Smooth muscle cell of the coronary artery (primary cell): ENCODE results near the gene PCDHA11. TPM values are rescaled to one million over a fixed set of nuclear protein-coding genes. Genes with fewer than 3 reads are reported as not detected.

ENCODE experiments used
- total RNA-seq: library from RNA; depleted of rRNA; stranded (reverse); fragments of >200 nt; gene quantifications from 2 replicates; pipeline ENCODE4 v1.2.3, GENCODE V29; 2014; ENCODE audit warnings: low replicate concordance

Gene PCDHA11
- 0.15 and 0.59 TPM in 2 replicates for total RNA-seq

DNA sequence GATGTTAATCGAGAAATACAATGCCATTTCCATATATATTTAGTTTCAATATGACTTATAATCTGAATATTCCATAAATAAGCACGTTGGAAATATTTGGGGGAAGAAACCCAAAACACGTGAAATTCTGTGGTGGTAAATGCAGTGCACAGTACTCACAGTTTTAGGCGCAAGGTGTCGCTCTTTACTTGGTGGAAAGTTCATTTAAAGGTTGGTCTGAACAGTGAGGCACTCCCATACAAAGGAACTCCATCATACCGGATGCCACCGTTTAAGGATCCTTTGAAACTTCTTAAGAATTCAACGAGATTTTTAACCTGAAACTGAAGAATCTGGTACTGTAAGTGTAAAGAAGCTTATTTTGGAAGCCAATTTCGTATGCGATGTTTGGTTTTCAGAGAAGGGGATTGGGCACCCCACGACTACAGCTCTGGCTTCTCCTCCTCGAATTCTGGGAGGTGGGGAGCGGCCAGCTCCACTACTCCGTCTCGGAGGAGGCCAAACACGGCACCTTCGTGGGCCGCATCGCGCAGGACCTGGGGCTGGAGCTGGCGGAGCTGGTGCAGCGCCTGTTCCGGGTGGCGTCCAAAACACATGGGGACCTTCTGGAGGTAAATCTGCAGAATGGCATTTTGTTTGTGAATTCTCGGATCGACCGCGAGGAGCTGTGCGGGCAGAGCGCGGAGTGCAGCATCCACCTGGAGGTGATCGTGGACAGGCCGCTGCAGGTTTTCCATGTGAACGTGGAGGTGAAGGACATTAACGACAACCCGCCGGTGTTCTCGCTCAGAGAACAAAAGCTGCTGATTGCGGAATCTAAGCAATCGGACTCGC lies at the start of gene PCDHA11:
TSS of gene PCDHA11 (plus strand) at position 237 of the 834 bp plus-strand sequence. CDS start at position 384, 147 bp downstream.

GRCh38 chr5:140821375-140822280 lies 47.1 kb upstream of the PCDHA11 start, which contains the start of gene PCDHA5:
Gene PCDHA5 (plus strand): TSS chr5:140821613.

GRCh38 chr5:140827704-140828361 lies 40.9 kb upstream of the PCDHA11 start, which contains the start of gene PCDHA6:
Gene PCDHA6 (plus strand): TSS chr5:140827960. CDS start chr5:140828092, 132 bp downstream.

GRCh38 chr5:140833993-140834392 lies 34.8 kb upstream of the PCDHA11 start, which contains the start of gene PCDHA7:
Gene PCDHA7 (plus strand): TSS chr5:140834269. CDS start chr5:140834384, 115 bp downstream.

DNA sequence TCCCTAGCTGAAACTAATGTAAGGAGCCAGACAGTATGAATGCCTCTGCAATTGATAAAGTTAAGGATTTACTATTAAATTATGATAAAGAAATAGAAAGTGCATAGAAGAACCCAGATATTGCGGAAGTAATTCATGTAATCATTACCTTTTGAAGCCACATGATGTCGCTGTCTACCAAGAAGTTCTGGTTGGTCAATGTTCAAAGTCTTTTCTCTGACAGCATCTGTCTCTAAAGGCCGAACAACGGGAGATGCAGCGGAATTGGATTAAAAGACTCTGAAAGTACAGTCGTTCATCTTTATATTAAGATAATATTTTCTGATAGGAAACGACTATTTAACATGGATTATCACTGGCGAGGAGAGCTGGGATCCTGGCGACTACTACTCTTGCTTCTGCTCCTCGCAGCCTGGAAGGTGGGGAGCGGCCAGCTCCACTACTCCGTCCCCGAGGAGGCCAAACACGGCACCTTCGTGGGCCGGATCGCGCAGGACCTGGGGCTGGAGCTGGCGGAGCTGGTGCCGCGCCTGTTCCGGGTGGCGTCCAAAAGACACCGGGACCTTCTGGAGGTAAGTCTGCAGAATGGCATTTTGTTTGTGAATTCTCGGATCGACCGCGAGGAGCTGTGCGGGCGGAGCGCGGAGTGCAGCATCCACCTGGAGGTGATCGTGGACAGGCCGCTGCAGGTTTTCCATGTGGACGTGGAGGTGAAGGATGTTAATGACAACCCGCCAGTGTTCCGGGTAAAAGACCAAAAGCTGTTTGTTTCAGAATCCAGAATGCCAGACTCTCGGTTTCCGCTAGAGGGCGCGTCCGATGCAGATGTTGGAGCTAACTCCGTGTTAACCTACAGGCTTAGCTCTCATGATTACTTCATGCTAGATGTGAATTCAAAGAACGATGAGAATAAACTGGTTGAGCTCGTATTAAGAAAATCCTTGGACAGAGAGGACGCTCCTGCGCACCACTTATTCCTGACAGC lies 27.5 kb upstream of the PCDHA11 start, which contains the start of gene PCDHA8:
TSS of gene PCDHA8 (plus strand) at position 210 of the 985 bp plus-strand sequence. CDS start at position 345, 135 bp downstream.

DNA sequence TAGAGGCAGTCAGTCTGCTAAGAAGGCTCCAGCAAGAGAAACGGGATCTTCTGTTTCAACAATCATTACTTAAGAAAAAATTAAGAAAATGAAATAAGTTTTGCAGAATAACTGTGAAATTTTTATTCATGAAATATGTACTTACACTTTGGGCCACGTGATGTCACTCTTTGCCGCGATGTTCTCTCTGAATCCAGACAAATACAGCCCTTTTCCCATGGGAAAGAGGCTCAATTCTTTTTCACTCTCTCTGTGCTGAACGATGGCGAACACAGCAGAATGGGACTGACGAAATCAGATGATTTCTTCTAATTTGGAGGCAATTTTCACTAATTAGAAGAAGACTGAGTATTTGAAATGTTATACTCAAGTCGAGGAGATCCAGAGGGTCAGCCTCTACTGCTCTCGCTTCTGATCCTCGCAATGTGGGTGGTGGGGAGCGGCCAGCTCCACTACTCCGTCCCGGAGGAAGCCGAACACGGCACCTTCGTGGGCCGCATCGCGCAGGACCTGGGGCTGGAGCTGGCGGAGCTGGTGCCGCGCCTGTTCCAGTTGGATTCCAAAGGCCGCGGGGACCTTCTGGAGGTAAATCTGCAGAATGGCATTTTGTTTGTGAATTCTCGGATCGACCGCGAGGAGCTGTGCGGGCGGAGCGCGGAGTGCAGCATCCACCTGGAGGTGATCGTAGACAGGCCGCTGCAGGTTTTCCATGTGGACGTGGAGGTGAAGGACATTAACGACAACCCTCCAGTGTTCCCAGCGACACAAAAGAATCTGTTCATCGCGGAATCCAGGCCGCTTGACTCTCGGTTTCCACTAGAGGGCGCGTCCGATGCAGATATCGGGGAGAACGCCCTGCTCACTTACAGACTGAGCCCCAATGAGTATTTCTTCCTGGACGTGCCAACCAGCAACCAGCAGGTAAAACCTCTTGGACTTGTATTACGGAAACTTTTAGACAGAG lies 20.3 kb upstream of the PCDHA11 start, which contains the start of gene PCDHA9:
TSS of gene PCDHA9 (plus strand) at position 244 of the 964 bp plus-strand sequence. CDS start at position 358, 114 bp downstream.

DNA sequence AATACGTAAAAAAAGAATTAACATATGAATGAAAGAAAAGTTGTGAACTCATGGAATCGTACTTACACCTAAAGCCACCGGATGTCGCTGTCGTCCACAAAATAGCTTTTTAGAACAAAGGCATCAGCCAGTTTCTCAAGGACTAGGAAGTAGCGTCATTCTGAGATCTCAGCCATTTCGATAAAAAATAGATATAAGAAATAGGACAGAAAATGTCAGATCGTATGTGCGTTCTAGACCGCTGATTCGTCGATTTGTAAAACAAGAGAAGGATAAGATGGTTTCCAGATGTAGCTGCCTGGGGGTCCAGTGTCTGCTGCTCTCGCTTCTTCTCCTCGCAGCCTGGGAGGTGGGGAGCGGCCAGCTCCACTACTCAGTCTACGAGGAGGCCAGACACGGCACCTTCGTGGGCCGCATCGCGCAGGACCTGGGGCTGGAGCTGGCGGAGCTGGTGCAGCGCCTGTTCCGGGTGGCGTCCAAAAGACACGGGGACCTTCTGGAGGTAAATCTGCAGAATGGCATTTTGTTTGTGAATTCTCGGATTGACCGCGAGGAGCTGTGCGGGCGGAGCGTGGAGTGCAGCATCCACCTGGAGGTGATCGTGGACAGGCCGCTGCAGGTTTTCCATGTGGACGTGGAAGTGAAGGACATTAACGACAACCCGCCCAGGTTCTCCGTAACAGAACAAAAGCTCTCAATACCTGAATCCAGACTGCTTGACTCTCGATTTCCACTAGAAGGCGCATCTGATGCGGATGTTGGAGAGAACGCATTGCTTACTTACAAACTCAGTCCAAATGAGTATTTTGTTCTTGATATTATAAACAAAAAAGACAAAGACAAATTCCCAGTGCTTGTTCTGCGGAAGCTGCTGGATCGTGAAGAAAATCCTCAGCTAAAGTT lies 12.7 kb upstream of the PCDHA11 start, which contains the start of gene PCDHA10:
TSS of gene PCDHA10 (plus strand) at position 126 of the 903 bp plus-strand sequence. CDS start at position 278, 152 bp downstream.

DNA sequence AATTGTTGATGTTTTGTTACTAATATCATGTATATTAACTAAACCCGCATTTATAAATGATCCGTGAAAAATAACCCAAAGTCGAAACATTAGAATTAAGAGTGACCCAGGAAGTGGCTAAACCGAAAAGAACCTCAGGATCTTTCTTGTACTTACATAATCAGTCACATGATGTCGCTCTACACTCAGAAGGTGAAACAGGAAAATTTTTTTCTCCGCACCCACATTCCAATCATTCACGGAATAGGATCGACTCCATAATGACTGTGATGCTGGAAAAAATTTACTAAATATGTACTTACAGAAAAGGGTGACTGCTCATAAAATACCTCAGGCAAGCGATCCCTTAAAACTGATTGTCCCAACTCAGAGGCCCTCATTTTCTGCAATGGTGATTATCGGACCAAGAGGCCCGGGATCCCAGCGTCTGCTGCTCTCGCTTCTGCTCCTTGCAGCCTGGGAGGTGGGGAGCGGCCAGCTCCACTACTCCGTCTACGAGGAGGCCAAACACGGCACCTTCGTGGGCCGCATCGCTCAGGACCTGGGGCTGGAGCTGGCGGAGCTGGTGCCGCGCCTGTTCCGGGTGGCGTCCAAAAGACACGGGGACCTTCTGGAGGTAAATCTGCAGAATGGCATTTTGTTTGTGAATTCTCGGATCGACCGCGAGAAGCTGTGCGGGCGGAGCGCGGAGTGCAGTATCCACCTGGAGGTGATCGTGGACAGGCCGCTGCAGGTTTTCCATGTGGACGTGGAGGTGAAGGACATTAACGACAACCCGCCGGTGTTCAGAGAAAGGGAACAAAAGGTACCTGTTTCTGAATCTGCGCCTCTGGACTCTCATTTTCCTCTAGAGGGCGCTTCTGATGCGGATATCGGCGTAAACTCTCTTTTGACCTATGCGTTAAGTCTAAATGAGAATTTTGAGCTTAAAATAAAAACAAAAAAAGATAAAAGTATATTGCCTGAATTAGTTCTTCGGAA lies 6.6 kb downstream of the PCDHA11 start, which contains the start of gene PCDHA12:
TSS of gene PCDHA12 (plus strand) at position 224 of the 981 bp plus-strand sequence. CDS start at position 389, 165 bp downstream.

DNA sequence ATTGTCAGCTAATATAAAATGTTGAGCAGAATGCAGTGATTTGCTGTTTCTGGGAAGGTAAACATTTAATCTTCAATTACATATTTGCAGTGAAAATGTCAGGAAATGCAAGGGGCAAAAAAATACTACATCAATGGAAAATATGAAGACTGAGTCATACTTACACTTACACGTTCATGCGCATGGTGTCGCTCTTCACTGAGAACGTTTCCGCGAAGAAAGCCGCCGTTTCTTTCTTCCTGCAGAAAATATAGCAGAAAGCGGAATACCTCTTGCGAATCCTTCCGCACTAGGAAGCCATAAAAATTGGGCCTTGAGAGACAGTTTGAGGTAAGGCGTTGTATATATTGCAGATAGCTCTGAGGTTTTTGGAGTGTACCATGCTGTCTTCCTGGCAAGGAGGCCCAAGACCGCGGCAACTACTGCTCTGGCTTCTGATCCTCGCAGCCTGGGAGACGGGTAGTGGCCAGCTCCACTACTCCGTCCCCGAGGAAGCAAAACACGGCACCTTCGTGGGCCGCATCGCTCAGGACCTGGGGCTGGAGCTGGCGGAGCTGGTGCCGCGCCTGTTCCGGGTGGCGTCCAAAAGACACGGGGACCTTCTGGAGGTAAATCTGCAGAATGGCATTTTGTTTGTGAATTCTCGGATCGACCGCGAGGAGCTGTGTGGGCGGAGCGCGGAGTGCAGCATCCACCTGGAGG lies 13.3 kb downstream of the PCDHA11 start, which contains the start of gene PCDHA13:
TSS of gene PCDHA13 (plus strand) at position 236 of the 702 bp plus-strand sequence. CDS start at position 381, 145 bp downstream.

Other genes with a start within 250 kb of the PCDHA11 start
- gene CD14, start 235.8 kb upstream of the PCDHA11 start, total RNA-seq = 2.8 and 107 TPM in 2 replicates
- 9.0 and 13.5 TPM in 2 replicates for gene TMCO6, start 229.5 kb upstream of the PCDHA11 start, total RNA-seq
- 84.9 and 115 TPM in 2 replicates for gene NDUFA2, start 221.3 kb upstream of the PCDHA11 start, total RNA-seq
- 107 and 212 TPM in 2 replicates for gene IK, start 221.1 kb upstream of the PCDHA11 start, total RNA-seq
- gene WDR55, start 204.1 kb upstream of the PCDHA11 start, total RNA-seq = 25.9 and 27.7 TPM in 2 replicates
- gene DND1, start 195.4 kb upstream of the PCDHA11 start, total RNA-seq = 0.30 TPM in 1 of 2 replicates, not detected in the other
- gene HARS1, start 177.6 kb upstream of the PCDHA11 start, total RNA-seq = 67.7 and 92.6 TPM in 2 replicates
- 24.1 and 27.4 TPM in 2 replicates for gene HARS2, start 177.5 kb upstream of the PCDHA11 start, total RNA-seq
- gene ZMAT2, start 168.5 kb upstream of the PCDHA11 start, total RNA-seq = 63.1 and 94.5 TPM in 2 replicates
- 0.08 TPM in 1 of 2 replicates, not detected in the other for gene PCDHA1, start 82.8 kb upstream of the PCDHA11 start, total RNA-seq
- gene PCDHA2, start 74.1 kb upstream of the PCDHA11 start, total RNA-seq = 0.08 and 0.12 TPM in 2 replicates
- gene PCDHA3, start 67.9 kb upstream of the PCDHA11 start, total RNA-seq = 0.15 and 0.70 TPM in 2 replicates
- 0.23 and 0.82 TPM in 2 replicates for gene PCDHA4, start 61.9 kb upstream of the PCDHA11 start, total RNA-seq
- 0.08 TPM in 1 of 2 replicates, not detected in the other for gene PCDHA5, start 47.3 kb upstream of the PCDHA11 start, total RNA-seq
- gene PCDHA6, start 41.0 kb upstream of the PCDHA11 start, total RNA-seq = 0.53 and 2.9 TPM in 2 replicates
- 0.75 and 1.5 TPM in 2 replicates for gene PCDHA7, start 34.7 kb upstream of the PCDHA11 start, total RNA-seq
- under 0.01 and 0.47 TPM in 2 replicates for gene PCDHA8, start 27.8 kb upstream of the PCDHA11 start, total RNA-seq
- under 0.01 and 0.23 TPM in 2 replicates for gene PCDHA9, start 20.6 kb upstream of the PCDHA11 start, total RNA-seq
- 0.08 and 1.4 TPM in 2 replicates for gene PCDHA10, start 13.1 kb upstream of the PCDHA11 start, total RNA-seq
- gene PCDHA12, start 6.4 kb downstream of the PCDHA11 start, total RNA-seq = 0.15 and 0.59 TPM in 2 replicates
- gene PCDHA13, start 13.2 kb downstream of the PCDHA11 start, total RNA-seq = 0.08 and 0.59 TPM in 2 replicates
- under 0.01 and 0.35 TPM in 2 replicates for gene PCDHAC1, start 57.3 kb downstream of the PCDHA11 start, total RNA-seq
- gene PCDHAC2, start 97.5 kb downstream of the PCDHA11 start, total RNA-seq = 0.15 and 2.3 TPM in 2 replicates
- not detected in 2 replicates for gene PCDHB1, start 182.4 kb downstream of the PCDHA11 start, total RNA-seq
- gene PCDHB2, start 225.7 kb downstream of the PCDHA11 start, total RNA-seq = 1.1 and 3.7 TPM in 2 replicates
- gene PCDHB3, start 231.5 kb downstream of the PCDHA11 start, total RNA-seq = 0.15 and 1.1 TPM in 2 replicates